ENCODE data around the gene PCSK5.
A peak's percentile ranks its signal among the peaks of the same experiment; 100 is the strongest.
"Not testable (repeated sequence)": the region's sequence is repeated elsewhere in the genome, so short reads cannot be mapped to it uniquely, and the experiment has no call there.

The PCSK5 gene

GRCh38 chr9:75891277-75891741, 836 bp downstream of the PCSK5 start:
- no peak for DNase-seq

DNA sequence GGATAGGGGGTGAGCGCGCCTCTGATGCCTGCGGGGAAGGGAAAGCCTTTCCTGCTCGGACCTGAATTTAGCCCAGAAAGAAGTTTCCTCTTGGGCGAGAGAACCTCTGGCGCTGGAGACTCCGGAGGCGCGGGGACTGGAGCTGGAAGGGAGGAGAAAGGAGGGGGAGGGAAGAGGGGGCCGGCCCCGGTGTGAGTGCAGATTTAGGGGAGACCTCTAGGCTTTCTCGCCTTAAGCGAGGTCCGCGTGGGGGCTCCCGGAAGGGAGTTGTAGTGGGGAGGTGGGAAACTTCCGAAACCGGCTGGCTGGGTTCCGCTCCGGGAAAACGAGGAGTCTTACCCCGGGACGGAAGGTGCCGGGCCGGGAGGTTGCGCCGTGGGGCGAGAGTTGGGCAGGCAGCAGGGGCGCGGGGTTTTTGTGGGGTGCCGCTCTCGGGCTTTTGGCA, 1.3 kb downstream of the PCSK5 start:
- peak; percentile 14 for DNase-seq

DNA sequence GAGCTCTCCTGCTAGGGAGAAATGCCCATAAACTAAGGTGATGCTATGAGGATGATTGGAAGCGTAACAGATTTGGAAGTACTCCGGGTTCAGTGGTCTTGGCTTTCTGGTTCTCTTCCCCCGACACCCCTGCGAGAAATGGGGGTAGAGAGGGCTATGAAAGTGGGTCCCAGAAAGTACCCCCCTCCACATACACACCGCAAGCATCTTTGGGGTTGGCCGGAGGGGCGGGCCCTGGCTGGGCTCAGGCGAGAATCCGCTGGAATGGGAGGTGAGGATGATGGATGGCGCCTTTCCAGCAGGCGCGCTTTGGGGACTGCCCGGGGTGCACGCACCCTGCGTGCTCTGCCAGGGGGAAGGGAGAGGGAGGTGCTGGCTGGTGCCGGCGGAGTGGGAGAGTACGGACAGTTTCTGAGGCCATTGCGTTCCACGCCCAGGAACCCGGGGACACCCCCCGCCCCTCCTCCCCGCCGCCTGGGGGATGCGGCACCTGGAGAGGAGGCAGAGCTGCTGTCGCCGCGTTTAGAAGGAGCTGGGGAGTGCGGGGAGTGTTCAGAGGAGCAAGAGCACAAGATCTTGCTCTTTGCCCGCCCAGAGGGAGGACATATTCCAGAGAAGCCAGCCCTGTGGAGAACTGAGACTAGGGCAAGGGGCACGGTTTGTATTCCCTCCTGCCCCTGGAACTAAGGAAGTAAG, 1.9 kb downstream of the PCSK5 start:
- DNase-seq, result no peak

DNA sequence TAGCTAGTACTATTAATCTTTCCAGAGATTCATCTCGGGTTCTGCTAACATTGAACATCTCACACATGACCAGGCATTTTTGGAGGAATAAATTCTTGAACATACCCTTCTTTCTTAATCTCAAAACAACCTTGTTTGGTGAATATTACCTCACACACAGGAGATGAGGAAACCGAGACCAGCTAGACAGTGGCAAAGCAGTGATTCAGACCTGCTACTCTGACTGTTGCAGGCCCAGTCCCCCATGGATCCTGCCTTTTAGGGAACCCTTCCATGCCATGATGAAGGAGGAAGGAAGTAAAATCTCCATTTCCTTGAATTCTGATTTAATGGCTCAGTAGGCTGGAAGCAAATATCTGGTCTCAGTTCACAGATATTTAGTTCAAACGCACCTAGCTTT, 2.6 kb downstream of the PCSK5 start:
- no peak for DNase-seq

DNA sequence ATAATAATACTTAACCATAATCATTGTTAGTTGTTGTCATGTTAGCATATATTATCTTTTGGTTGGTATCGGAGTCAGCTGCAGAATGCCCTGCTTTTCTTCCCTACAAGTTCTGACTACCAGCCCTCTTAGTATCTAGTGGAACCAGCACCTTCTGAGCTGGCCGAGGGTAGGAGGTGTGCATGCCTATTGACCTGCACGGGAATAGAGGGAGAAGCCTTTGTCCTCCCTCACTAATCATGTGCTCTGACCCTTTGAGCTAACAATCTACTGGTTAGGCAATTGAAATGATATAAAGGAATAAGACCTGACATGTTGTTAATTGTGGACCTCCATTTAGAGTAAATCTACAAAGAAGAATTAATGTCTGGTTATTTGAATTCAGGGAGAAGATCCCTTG, 4.1 kb downstream of the PCSK5 start:
- DNase-seq, result no peak

GRCh38 chr9:75895112-75895511, 4.6 kb downstream of the PCSK5 start:
- DNase-seq, result no peak

DNA sequence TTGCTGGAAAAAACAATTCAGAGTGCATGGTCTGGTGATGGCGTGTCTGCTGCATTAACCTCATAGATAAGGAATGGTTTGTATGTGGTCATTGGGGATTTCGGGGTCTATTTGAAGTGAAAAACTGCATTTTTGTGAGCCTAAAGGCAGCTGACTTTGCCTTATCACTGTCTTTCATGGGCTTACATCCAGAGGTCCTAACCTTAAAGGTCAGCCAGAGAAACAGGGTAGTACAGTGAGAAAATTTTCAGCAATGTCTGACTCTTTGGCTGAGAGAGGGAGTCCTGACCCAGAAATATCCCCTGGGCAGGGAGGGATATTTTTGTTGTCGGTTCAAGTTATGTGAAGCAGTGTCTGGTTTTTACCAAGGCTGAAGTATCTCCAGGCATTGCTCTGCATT, 5.7 kb downstream of the PCSK5 start:
- DNase-seq, result no peak

- DNase-seq, result not testable (repeated sequence)
Observed at GRCh38 chr9:75900893-75901524, 10.5 kb downstream of the PCSK5 start.

DNA sequence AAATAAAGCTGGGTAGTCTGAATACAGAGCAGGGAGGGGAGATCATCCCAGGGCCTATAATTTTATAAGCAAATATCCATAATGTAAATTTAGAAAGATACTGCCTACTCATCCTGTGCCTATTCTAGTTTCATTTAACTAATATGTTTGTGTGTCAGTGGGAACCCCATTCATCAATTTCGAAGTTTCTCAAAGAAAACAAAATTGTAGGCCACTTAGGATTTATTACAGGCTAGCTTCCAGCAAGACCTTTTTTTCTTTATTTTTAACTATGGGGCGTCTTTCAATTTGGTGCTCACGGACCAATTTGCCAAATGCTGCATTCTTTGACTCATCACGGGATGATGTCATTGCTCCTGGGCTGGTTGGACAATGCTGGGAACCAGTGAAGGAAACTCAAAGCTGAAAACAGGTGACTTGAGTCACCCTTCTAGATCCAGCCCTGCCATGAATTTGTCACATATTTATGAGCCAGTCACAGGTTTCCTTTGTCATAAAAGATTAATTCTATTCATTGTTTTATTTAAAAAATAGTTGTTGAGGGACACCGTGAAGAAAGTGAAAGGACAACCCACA, 13.4 kb downstream of the PCSK5 start:
- DNase-seq, result no peak

DNA sequence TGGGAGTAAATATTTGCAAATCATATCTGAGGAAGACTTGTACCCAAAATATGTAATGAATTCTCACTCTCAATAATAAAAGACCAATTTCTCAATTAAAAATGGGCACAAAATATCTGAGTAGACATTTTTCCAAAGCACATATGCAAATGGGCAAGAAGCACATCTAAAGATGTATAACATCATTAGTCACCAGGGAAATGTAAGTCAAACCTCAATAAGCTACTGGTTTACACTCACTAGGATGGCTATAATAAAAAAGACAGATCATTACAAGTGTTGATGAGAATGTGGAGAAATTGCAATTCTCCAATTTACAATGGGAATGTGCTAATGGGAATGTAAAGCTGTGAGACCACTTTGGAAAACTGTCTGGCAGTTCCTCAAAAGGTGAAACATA, 13.9 kb downstream of the PCSK5 start:
- DNase-seq, result no peak

GRCh38 chr9:75906531-75906930, 16.1 kb downstream of the PCSK5 start:
- no peak for DNase-seq

- DNase-seq, result no peak
Observed at GRCh38 chr9:75907329-75907728, 16.9 kb downstream of the PCSK5 start.

- DNase-seq, result no peak
Observed at GRCh38 chr9:75907923-75908322, 17.4 kb downstream of the PCSK5 start.

GRCh38 chr9:75909776-75910175, 19.3 kb downstream of the PCSK5 start:
- no peak for DNase-seq

- DNase-seq, result no peak
Observed at GRCh38 chr9:75910731-75911130, 20.3 kb downstream of the PCSK5 start.

- no peak for DNase-seq
Observed at GRCh38 chr9:75911390-75911789, 20.9 kb downstream of the PCSK5 start.

DNA sequence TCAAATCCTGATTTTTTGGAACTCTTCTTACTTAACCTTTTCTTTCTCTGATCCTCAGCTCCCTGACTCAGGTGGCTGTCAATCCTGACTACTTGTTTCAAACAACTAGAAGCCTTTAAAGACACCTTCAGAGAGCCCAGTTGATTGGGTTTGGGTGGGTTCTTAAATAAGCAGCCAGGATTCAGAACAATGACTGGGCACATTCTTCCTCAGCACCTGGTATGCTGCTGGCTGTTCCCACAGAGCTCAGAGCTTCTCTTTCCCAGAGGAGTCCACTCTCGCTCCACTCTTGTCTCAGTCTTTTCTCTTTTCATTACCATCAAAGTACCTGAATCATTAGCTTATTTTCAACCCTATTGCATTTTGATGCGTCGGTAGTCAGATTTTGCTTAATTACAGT, 22.5 kb downstream of the PCSK5 start:
- DNase-seq, result no peak

DNA sequence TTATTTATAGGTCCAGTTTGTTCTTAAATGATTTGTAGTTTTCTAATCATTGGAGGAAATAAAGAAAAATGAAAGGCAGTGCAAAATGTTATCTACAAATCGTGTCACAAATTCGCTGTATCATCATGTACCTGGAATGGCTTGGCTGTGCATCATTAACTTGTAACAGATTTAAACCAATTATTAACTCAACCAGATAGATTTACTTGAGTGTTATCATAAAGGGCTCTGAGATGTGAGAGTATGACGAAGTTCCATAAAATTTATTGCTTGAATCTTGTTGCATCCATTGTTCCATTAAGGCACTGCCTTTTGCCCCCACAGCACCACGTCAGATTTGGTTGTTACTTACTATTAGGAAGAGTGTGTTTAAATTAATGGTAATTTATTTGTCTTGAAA, 23.5 kb downstream of the PCSK5 start:
- no peak for DNase-seq

DNA sequence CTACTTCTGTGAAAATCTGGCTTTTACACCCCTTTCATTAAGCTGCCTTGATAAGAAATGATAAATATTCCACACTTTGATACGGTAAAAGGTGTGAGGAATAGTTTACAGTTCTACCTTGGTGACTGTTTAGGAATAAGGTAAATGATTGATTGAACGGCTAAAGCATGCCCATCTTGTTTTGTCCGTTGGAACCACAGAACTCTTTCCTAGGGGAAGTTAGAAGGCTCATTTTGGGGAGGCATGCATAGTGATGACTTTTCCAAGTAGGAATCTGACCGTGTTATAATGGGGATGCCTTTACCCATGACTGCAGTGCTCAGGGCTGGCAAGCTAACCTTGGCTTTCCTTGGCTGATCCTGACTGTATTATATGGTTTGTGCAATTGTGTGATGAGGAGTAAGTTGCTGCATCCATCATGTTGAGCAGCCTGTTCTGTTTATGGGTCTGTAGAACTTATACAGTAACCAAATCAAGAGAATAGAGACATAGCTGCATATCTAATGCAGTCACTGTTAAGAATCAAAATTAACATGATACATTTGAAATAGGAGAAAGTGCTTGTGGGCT, 24.5 kb downstream of the PCSK5 start:
- no peak for DNase-seq

- no peak for DNase-seq
Observed at GRCh38 chr9:75918154-75918553, 27.7 kb downstream of the PCSK5 start.

DNA sequence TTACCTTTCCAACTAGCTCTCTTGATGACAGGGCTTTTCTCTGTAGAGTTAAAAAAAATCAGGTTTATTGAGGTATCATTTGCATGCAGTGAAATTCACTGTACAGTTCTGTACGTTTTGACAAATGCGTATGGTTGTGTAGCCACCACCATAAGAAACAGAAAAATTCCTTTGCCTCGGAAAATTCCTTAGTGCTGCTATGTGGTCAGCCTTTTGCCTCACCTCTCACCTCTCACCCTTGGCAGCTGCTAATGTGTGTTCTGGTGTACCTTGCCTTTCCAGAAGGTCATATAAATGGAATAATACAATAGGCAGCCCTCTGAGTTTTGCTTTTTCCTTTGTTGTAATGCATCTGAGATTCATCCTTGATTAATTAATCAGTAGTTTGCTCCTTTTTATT, 28.4 kb downstream of the PCSK5 start:
- no peak for DNase-seq

GRCh38 chr9:75921391-75922127, 31.1 kb downstream of the PCSK5 start:
- DNase-seq, result no peak

DNA sequence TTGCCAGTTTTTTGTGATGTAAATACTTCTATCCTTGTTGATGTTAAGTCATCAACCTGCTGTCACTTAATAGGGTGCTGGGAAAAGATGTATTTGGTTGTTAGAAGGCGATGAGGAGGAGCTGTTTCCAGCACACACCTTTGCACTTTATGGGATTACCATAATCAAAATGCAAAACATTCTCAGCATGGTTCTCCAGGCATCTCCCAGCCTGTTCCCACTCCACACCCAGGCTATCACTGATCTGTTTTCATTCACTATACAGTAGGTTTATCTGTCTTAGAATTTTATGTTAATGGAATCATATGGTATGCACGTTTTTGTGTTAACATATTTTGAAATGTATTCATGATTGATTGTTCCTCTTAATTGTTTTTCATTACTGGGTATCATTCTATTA, 35.9 kb downstream of the PCSK5 start:
- DNase-seq, result no peak
